ENCODE measurements around the gene RTL10.

Gene RTL10

DNA sequence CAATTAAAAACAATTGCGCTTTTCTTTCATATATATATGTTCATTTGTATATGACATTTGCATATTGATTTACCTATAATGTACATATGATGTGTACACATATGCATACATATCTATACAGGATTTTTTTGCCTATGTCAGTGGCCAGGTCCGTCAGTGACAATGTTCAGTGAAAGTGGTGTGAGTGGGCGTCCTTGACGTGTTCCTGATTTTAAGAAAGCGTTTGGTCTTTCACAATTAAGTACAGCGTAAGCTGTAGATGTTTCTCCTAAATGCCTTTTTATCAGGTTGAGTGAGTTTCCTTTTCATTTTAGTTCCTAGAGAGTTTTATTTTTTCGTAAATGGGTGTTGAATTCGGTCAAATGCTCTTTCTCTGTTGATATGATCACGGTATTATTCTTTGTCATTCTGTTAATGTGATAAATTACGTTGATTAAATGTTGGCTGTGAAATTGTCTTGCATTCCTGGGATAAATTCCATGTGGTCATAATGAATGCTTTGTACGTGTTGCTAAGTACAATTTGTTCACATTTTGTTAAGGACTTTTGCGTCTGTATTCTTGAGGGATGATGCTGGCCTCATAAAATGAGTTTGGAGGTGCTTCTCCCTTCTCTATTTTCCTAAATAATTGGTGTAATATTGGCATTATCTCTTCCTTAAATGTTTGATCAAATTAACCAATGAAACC is 10.6 kb upstream of the RTL10 start:
- in situ Hi-C loops (cut with MboI; ENCODE audit: low sequenced_read_pairs): no loop called here

DNA sequence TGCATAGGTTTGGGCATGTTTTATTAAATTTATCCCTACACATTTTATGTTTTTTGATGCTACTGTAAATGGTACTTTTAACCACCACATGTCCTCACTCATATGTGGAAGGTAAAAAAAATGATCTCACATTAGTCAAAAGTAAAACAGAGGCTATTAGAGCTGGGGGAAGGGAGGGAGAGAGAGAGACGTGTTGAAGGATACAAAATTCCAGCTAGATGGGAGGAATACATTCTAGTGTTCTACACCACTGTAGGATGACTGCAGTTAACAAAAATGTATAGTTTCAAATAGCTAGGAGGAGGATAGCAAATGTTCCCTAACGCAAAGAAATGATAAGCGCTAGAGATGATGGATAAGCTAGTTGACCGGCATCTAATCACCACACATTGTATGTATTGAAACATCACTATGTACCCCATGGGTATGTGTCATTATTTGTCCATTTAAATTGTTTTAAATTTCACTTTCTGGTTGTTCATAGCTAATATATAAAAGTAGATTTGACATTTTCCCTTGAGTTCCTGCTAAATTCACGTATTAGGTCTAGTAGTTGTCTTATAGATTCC is 9.9 kb upstream of the RTL10 start:
- in situ Hi-C loops (cut with MboI; ENCODE audit: low sequenced_read_pairs): no loop called here

DNA sequence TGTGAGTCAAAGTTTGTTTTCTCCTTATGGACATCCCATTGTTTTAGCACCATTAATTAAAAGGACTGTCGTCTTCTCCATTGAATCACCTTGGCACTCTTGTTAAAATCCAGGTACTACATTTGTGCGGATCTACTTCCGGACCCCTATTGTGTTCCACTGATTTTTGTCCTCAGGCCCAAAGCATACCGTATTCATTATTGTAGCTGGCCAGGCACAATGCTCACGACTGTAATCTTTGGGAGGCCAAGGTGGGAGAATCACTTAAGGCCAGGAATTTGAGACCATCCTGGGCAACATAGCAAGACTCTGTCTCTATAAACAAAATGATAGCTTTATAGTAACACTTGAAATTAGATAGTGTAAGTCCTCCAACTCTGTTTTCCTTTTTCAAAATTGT is 8.9 kb upstream of the RTL10 start:
- in situ Hi-C loops (cut with MboI; ENCODE audit: low sequenced_read_pairs): no loop called here

DNA sequence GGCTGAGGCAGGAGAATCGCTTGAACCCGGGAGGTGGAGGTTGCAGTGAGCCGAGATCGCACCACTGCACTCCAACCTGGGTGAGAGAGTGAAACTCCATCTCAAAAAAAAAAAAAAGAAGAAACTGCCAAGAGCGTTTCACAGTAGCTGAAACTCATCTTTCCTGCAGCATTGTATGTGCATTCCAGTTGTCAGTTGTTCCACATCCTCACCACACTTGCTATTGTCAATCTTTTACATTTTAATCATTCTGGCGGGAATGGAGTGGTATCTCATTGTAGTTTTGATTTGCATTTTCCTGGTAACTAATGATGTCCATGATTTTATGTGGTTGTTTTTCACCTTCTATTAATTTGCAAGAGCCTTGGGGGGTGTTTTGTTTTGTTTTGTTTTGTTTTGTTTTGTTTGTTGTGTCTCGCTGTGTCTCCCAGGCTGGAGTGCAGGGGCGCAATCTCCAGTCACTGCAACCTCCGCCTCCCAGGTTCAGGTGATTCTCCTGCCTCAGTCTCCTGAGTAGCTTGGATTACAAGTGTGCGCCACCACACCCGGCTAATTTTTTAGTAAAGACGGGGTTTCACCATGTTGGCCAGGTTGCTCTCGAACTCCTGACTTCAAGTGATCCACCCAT is 8.1 kb upstream of the RTL10 start:
- in situ Hi-C loops (cut with MboI; ENCODE audit: low sequenced_read_pairs): no loop called here

DNA sequence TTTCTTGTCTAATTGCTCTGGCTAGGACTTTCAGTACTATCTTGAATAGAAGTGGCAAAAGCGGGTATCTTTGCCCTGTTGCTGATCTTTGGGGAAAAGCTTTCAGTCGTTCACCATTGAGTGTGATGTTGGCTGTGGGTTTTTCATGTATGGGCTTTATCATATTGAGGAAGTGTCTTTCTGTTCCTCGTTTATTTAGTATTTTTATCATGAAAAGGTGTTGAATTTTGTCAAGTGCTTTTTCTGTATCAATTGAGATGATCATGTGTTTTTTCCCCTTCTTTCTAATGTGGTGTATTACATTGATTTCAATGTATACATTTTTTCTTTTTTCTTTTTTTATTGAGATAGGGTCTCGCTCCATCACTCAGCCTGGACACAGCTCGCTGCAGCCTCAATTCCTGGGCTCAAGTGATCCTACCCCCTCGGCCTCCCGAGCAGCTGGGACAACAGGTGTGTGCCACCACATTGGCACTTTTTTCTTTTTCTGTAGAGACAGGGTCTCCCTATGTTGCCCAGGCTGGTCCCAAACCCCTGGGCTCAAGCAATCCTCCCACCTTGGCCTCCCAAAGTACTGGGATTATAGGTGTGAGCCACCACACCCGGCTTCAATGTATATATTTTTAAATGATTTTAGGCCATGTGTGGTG is 5.3 kb upstream of the RTL10 start:
- in situ Hi-C loops (cut with MboI; ENCODE audit: low sequenced_read_pairs): no loop called here

DNA sequence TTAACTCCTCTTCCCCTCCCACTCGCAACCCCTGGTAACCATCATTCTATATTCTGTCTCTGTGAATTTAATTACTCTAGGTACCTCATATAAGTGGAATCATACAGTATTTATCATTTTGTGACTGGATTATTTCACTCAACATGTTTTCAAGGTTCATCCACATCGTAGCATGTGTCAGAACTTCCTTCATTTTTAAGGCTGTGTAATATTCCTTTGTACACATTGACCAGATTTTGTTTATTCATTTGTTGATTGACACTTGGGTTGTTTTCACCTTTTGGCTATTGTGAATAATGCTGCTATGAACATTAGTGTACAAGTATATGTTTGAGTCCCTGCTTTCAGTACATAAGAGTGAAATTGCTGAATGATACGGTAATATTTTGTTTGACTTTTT is 2.7 kb upstream of the RTL10 start:
- in situ Hi-C loops (cut with MboI; ENCODE audit: low sequenced_read_pairs): no loop called here

DNA sequence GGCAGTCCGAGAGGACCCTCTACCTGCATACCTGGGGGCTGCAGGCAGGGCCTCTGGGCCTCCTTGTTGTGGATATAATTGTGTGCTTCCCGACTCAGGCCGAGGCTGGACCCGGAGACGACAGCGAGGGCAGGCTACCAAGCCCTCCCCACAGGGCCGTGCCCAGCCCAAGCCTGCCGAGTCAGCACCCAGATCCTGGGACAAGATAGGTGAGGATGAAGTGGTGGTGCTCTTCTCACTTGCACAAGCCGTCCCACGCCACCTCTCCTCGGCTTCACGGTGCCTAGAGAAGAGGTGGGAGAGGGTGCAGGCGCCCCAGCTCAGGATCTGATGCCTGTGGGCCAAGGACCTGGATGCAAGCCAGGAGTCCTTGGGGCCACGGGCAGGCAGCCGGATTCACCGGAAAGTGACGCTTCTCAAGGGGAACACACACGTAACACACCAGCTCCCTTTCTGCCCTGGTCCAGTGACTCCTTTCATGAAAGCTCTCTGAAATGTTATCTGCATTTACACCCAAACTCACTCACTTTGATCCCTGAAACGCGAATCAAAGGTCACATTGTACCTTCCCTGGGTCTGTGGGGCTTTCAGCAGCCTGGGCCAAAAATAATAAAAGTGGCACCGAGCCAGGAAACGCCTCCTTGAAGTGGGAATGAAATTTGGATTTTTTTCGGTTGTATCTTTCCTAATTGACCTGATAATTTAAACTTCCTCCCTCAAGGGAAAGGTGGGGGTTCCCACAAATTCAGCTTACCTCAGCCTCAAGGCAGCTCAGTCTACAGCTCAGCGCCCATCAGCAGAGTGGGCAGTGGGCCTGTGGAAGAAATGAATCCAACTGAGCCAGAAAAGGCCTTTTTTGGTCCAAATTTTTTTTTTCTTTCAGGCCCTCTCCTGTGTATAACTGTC is 1.1 kb upstream of the RTL10 start:
- in situ Hi-C loops (cut with MboI; ENCODE audit: low sequenced_read_pairs): no loop called here

DNA sequence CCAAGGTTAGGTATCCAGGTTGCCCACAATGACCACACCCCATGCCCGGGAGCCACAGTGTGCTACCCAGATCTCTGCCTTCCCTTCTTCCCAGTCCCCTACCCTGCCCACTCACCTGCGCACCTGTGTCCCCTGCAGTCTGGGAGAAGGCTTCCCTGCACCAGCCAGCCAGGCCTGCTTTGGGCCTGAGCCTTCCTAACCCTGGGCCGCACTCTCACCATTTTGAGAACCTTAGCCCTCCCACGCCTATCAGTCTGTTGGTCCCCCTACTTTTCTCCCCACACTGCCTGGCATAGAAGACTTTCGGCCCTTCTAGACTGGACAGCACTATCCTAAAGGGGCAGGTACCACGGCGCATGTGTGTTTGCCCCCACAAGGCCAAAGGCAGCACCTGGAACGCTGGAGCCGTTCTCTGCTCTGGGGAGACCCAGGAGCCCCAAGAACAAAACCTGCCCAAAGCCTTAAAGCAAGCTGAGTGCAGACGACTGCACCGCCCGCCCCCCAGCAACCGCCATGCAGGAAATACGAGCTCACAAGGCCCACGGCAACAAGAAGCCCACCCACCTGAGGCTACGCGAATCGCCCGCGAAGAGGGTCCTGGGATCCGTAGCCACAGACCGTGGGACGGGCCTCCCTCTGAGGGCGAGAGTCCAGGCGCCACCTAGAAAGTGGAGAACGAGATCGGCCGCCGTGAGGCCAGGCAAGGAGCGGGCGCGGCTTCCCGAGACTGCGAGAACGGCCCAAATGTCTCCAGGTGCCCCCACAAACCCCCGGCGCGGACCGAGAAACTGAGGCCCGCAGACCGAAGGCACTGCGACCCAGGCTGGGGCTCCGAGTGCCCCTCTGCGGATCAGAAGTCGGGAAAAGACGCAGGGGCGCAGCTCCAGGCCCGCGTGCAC is 546 bp downstream of the RTL10 start:
- in situ Hi-C loops (cut with MboI; ENCODE audit: low sequenced_read_pairs): no loop called here

DNA sequence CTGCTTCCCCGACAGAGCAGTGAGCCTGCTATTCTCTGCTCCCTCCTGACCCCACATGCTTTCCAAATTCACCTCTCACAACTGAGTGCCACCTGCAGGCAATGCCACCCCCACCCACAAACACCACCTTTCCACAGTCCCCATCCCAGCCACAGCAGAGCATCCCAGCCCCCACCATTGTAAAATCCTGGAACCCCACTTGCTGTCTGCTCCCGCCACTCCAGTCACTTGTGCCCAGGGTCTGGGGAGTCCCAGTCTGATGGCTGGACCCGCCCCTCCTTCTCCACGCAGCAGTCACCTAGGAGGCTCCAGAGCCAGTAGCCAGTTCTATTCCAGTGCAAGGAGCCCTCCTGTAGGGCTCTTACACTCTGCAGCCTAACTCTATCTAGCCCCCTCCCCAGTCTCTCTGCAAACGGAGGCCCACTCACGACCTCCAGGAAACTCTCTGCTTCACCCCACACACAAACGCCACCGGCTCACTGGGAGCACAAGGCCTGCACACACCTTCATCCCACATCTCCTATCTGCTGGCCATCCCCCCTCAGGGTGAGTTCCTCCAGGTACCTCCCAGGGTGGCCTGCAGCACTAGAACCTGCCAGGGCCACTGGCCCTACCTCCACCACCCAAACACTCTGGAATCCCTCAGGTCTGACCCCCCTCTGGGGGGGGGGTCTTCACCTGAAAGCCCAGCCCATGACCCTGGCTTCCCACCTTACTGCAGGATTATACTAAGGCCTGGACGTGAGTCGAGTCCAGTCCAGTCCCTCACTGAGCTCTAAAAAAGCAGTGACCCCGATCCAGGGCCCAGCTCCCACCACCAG is 1.4 kb downstream of the RTL10 start:
- in situ Hi-C loops (cut with MboI; ENCODE audit: low sequenced_read_pairs): no loop called here

DNA sequence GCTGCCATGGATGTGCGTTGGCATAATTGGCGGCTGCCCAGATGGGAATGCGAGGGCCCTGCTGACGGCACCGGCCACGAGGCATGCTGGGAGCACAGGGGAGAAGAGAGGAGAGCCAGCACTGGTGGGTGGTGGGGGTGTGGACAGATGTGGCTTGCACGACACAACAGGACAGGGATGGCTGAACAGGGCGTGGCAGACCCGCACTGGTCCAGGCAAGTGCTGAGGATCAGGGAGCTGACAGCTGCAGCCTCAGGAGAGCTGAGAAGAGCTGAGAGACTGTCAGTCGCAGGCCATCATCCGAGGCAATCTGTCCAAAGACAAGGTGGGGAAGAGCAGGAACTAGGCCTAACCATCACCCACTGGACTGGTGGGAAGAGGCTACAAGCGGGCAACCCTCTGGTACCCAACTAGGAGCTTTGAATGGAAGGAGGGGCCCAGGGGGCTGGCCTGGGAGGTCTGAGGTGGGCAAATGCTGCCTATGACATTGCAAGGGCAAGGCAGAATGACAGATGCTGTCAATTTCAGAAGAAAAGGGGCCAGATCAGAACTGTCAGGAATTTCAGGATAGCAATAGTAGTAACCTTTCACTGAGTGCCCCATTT is 2.4 kb downstream of the RTL10 start:
- in situ Hi-C loops (cut with MboI; ENCODE audit: low sequenced_read_pairs): no loop called here

DNA sequence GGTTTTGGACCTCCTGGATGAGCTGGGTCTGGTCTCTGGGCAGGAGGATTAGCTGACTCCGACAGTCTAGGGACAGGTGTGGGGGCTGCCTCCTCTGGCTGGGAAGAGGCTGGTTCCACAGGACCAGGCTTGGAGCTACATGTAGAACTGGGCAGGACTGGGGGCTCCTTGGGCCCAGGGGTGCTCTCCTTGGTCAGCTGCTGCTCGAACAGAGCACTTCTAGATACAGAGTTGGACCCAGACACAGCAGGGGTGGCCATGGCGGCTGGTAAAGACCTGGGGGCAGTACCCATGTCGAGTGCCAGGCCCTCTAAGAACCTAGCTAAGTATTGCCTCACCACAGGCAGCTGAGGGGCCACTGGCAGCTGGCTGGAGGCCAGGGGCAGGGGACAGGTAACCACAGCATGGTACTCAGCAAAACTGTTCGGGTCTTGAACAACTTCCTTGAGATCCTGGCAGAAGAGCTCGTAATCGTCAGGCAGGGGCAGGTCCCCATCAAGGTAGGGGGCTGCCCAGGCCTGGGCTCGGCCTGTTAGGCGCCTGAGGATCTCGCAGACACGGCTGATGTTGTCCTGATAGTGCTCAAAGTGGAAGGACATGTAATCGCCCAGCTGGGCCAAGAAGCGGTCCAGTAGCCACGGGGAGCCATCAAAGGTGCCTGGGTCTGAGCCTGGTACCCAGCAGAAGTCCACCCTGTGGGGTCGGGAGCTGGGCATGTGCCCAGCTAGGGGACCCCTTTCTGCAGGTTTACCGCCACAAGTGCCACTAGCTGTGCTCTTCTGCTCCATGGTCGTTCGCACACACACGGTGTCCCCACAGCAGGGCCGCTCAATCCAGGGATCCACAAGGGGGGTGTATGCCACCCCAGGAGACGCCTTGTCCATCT is 3.1 kb downstream of the RTL10 start:
- in situ Hi-C loops (cut with MboI; ENCODE audit: low sequenced_read_pairs): no loop called here

DNA sequence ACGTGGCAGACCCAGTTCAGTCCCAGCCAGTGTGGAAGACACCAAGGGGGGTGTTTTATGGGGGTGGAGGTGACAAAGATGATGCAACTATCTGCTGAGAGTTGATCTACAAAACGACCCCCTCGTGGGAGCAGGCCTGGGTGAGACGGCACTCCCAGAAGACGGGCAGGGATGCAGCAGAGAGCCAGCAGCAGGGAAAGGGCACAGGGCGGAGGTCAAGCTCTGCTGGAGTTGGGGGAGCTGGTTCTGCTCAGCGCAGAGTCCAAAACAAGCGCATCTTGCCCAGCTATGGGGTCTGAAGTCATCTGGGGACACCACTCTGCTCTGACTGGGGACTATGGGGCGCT is 3.9 kb downstream of the RTL10 start:
- in situ Hi-C loops (cut with MboI; ENCODE audit: low sequenced_read_pairs): no loop called here

DNA sequence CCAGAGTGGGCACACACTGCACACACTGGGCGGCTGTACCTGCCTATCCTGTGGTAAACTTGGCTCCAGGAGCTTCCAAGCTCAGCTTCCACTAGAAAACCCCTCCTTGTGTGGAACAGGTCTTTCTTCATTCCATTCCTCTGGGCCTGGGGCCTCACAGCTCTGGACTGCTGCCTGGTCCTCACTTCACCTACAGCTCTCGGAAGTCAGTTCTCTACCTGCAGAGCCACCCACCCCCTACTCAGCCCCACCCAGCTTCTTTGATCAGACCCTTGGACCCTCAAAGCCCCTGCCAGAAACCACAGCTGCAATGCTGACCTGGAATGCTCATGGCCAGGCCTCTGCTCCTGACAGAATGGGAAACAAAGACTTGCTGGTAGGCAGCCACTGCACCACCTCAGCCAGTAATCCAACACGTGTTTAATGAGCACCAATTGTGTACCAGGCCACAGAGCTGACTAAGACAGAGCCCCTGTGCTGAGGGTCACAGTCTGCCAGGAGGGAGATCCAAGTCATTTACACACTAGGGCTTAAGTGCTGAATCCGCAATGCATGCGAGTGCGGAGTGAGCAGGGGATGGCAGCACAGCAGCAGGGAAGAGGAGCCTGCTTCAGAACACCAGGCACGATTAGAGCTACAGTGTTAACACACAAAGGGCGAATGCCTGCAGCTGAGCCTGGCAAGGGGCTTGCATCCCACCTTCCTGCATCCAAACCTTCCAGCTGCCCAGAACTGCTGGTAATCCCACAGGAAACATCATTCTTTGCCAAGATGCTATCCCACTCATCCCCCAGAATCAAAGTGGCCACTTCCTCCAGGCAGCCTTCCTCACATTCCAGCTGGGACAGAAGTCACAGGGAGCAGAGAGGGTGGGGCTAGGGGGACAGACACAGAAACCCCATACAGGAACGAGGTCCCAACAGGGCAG is 4.6 kb downstream of the RTL10 start:
- in situ Hi-C loops (cut with MboI; ENCODE audit: low sequenced_read_pairs): no loop called here

DNA sequence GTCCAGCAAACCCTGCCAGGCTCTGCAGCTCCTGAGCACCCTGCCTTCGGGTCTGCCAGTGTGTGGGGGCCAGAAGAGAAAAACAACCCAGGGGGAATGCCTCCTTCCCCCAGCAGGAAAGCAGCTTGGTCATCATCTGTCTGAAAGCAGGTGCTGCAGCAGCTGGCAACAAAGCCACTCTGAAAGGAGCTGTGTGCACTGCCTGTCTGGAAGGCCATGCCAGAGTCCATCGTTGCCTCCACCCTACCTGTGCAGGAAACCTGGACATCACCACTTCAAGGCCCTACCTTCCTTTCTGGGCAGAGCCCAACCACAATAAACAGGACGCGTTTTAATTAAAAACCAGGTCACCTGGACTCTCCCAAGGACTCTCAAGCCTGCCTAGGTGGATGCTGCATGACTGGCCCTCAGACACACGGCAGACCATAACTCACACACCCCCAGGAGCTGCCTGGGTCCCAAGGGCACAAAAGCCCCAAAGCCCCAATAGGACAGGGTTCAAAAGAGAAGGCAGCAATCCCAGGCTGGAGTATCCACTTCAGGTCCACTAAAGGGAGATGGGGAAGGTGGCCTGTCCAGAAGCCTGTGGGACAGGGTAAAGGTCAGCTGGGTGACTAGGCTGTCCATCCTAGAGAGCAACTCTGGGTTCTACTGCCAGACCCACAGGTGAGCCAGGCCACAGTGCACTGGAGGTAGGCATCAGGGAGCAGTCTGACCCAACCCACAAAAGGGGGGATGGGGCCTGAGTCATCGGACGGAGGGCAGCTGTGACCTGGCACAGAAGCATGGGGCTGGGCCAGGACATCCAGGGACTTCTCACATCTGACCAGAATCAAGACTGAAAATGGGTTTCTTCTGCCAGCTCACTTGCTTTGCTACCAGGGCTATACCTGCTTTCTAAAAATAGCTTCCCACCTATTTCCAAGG is 6.1 kb downstream of the RTL10 start:
- in situ Hi-C loops (cut with MboI; ENCODE audit: low sequenced_read_pairs): no loop called here

DNA sequence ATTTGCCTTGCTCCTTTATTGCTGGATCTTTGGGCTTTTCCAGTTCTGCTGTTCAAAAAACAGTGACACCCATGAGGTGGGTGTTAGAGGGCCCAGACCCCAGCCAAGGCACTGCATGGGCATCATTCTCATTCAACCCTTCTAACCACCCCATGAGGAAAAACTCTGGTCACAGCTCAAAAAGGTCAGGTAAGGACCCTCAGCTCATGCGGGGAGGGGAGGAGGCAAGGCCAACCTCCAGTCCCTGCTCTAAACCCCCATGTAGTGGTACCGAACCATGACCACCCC is 7.4 kb downstream of the RTL10 start:
- in situ Hi-C loops (cut with MboI; ENCODE audit: low sequenced_read_pairs): no loop called here

Data from hTERT RPE-1 (cell line).